ENCODE results near the gene SHISA4.
A peak's percentile ranks its signal among the peaks of the same experiment; 100 is the strongest.

DNA sequence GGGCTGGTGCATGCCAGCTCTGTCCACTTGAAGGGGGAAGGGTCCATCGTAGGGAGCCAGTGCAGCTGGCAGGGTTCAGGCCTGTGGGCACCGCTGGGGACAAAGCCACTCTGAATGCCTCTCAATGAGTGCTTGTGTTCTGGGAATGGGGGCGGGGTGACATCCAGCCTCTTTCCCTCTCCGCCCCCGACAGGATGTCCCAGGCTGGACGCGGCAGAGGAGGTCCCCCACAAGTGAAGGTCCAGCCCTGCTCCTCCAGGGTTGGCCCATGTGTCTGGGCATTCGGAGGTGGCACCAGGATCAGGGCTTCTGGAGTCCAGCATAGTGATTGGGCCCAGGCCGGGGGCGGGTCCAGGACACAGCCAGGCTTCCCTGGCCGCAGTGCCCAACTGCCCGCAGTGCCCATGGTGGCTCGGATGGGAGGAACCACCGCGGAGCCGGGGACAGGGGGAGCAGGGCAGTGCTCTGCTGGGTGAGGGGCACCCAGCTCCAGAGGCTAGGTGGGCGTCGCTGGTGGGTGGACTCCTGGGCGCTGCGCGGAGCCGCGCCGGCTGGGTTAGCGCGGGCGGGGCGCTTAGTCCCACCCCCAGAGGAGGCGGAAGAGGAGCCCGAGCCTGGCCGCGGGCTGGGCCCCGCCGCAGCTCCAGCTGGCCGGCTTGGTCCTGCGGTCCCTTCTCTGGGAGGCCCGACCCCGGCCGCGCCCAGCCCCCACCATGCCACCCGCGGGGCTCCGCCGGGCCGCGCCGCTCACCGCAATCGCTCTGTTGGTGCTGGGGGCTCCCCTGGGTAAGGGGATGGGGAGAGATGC is at the start of gene SHISA4:
- TF ChIP-seq CTCF (IDR thresholded peaks at IDR 0.05) = peak in 1 of 4 experiments; percentile 4
- peak; percentile 75 to 81 for TF ChIP-seq POLR2A (IDR thresholded peaks at IDR 0.05)
- TF ChIP-seq EP300 (IDR thresholded peaks at IDR 0.05) = no peak

Data from gastroesophageal sphincter (tissue), 3 donors.